ENCODE data around the gene NDNF.

DNA sequence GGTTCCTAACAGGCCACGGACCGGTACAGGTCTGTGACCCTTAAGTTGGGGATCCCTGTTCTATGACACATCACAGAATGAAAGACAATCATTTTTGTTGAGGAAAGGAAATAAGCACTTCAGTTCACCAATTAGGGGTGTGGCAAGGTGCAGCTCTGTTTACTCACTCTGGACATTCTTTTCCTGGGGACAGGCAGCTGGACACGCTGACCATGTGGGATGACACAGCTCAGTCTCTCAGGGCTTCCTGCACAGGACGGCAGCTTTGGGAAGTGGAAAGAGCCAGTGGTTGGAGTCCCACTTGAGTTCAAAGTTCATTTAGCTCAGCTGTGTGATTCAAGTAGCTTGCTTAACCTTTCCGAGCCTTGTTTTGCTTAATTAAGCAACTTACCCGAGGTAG is 55.7 kb downstream of the NDNF start:
- TF ChIP-seq, protein P1, sequence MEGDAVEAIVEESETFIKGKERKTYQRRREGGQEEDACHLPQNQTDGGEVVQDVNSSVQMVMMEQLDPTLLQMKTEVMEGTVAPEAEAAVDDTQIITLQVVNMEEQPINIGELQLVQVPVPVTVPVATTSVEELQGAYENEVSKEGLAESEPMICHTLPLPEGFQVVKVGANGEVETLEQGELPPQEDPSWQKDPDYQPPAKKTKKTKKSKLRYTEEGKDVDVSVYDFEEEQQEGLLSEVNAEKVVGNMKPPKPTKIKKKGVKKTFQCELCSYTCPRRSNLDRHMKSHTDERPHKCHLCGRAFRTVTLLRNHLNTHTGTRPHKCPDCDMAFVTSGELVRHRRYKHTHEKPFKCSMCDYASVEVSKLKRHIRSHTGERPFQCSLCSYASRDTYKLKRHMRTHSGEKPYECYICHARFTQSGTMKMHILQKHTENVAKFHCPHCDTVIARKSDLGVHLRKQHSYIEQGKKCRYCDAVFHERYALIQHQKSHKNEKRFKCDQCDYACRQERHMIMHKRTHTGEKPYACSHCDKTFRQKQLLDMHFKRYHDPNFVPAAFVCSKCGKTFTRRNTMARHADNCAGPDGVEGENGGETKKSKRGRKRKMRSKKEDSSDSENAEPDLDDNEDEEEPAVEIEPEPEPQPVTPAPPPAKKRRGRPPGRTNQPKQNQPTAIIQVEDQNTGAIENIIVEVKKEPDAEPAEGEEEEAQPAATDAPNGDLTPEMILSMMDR (IDR thresholded peaks at IDR 0.05), result no peak
- TF ChIP-seq POLR2A (IDR thresholded peaks at IDR 0.05), result no peak

All from lower leg skin (tissue), 3 donors.